Calu3 (cell line): ENCODE results near the gene OR2AE1. TPM values are rescaled to one million over a fixed set of nuclear protein-coding genes. Genes with fewer than 3 reads are reported as not detected.

Experiments
- BruUV-seq: library from RNA; stranded (reverse); fragments of 400-500 nt; replicated peaks from 2 replicates; lab custom pipeline; 2021; lab: Mats Ljungman, UMichigan
- CTCF ChIA-PET: fragments of 300-600 bp; sonication (Branson Sonifier 250); formaldehyde crosslinking; loops from one replicate; lab custom pipeline; 2022; ENCODE audit warnings: antibody characterized with exemption; lab: Charles Lee
- DNase-seq: peaks from one replicate; pipeline ENCODE4 v3.0.0; 2022
- H3K27ac Mint-ChIP-seq: one replicate; pipeline ENCODE4 v1.8.0; 2022; ENCODE audit warnings: mixed read lengths; ENCODE audit not compliant: unreplicated experiment
- H3K27me3 Mint-ChIP-seq: one replicate; pipeline ENCODE4 v1.8.0; 2022; ENCODE audit warnings: mixed read lengths; ENCODE audit not compliant: unreplicated experiment
- H3K36me3 Mint-ChIP-seq: one replicate; pipeline ENCODE4 v1.8.0; 2022; ENCODE audit warnings: mild to moderate bottlenecking, moderate library complexity, mixed read lengths; ENCODE audit not compliant: insufficient read depth, unreplicated experiment
- H3K4me1 Mint-ChIP-seq: one replicate; pipeline ENCODE4 v1.8.0; 2022; ENCODE audit warnings: mild to moderate bottlenecking, low read depth, mixed read lengths; ENCODE audit not compliant: unreplicated experiment
- H3K4me3 Mint-ChIP-seq: one replicate; pipeline ENCODE4 v1.8.0; 2022; ENCODE audit warnings: mild to moderate bottlenecking, low read depth, moderate library complexity, mixed read lengths; ENCODE audit not compliant: unreplicated experiment
- H3K9me3 Mint-ChIP-seq: one replicate; pipeline ENCODE4 v1.8.0; 2022; ENCODE audit warnings: low read depth, mixed read lengths; ENCODE audit not compliant: unreplicated experiment
- intact Hi-C: fragments of 100-400 bp; cut with micrococcal nuclease; formaldehyde crosslinking; loops from one replicate; pipeline ENCODE4 v1.10.0; 2022; ENCODE audit not compliant: unreplicated experiment
- total RNA-seq: library from RNA; stranded (reverse); gene quantifications from 2 replicates; pipeline ENCODE4 v1.2.3, GENCODE V29; 2022
- TF ChIP-seq, protein P1 (sequence below): fragments of 200-600 bp; IDR thresholded peaks from one replicate; pipeline ENCODE4 v1.8.0; 2022; ENCODE audit warnings: antibody characterized with exemption; ENCODE audit not compliant: unreplicated experiment

OR2AE1 gene
- total RNA-seq, 1 experiment from 2014 or later: not detected

DNA sequence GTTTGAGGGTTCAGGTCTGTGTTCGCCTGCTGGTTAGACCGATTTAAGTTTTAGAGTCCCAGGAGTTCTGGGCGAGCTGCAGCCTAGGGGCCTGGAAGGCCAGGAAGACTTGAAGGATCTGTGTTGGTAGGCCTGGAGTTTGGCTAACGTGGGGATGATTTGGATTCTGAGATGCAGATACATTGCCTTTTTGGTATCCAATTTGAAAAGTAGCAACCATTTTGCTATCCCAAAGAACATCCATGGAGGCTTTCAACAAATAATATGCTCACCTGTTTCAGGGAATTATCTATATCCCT is 42.9 kb upstream of the OR2AE1 start:
- peaks cover 17% of the 10 kb centered on the region for H3K4me1 Mint-ChIP-seq
- peak overlapping the region; percentile 85 for H3K4me3 Mint-ChIP-seq
- TSS peak; percentile 82 for BruUV-seq
- CTCF ChIA-PET: interaction anchor here (1.3 to 1.4 kb wide), 2 partner anchors 10 to 74 kb away, joined by 3 to 5 read pairs; partner anchors contain the start of gene GJC3
- H3K9me3 Mint-ChIP-seq: no peaks in the 10 kb centered on the region
- peaks cover 20% of the 10 kb centered on the region for H3K36me3 Mint-ChIP-seq
- no peaks in the 10 kb centered on the region for H3K27me3 Mint-ChIP-seq
- TF ChIP-seq, protein P1, sequence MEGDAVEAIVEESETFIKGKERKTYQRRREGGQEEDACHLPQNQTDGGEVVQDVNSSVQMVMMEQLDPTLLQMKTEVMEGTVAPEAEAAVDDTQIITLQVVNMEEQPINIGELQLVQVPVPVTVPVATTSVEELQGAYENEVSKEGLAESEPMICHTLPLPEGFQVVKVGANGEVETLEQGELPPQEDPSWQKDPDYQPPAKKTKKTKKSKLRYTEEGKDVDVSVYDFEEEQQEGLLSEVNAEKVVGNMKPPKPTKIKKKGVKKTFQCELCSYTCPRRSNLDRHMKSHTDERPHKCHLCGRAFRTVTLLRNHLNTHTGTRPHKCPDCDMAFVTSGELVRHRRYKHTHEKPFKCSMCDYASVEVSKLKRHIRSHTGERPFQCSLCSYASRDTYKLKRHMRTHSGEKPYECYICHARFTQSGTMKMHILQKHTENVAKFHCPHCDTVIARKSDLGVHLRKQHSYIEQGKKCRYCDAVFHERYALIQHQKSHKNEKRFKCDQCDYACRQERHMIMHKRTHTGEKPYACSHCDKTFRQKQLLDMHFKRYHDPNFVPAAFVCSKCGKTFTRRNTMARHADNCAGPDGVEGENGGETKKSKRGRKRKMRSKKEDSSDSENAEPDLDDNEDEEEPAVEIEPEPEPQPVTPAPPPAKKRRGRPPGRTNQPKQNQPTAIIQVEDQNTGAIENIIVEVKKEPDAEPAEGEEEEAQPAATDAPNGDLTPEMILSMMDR: no peak
- H3K27ac Mint-ChIP-seq: peak overlapping the region; percentile 66
- intact Hi-C loops: no loop called here
- DNase-seq: no peak

DNA sequence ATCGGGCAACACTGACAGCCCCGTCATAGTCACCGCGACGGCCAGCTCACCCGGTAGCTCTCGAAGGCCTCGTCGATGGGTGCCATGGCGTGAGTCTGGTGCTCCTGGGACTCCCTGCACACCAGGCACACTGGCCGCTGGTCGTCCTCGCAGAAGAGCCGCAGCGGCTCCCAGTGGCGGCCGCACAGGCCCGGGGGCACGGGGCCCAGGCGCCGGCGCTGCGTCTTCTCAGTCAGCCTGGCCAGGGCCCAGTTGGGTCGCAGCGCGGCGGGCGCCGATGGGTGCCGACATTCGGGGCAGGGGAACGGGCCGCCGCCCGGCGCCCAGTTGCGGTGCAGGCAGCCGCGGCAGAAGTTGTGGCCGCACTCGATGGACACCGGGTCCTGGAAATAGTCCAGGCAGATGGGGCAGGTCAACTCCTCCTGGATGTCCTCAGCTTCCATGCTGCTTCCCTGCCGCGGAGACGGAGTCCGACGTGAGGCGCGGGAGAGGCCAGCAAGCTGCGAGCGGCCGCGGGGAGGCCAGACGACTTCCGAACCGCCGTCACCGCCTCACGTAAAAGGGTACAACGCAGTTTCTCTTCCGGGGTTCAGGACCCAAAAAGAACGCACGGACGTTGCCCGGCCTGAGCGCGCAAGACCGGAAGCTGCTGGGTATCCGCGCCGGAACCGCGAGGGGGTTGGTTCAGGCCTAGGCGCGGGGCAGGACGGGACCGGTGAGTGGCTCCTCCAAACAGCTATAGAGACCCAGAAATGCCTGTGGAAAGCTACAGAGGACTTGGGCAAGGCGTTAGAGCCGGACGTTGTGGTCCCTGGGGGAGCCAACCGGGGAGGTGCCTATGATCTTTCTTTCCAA is 42.4 kb upstream of the OR2AE1 start, which contains the start of gene TRIM4:
Gene TRIM4 (minus strand): TSS at position 572 of the 855 bp plus-strand sequence. CDS start 129 bp downstream, at position 443.
- peaks cover 20% of the 10 kb centered on the region for H3K36me3 Mint-ChIP-seq
- TSS peak; percentile 64 for BruUV-seq
- peak within 1 kb of the TSS; percentile 85 for H3K4me3 Mint-ChIP-seq
- intact Hi-C loops: no loop called here
- peak; percentile 80 for DNase-seq
- TF ChIP-seq, protein P1: no peak
- H3K9me3 Mint-ChIP-seq: no peaks in the 10 kb centered on the region
- no peaks in the 10 kb centered on the region for H3K27me3 Mint-ChIP-seq
- CTCF ChIA-PET: interaction anchor here (0.5 to 1.4 kb wide), 7 partner anchors 10 to 429 kb away, joined by 3 to 5 read pairs (median 3); partner anchors contain the start of gene GJC3
- peak within 1 kb of the TSS; percentile 66 for H3K27ac Mint-ChIP-seq
- peaks cover 17% of the 10 kb centered on the region for H3K4me1 Mint-ChIP-seq

DNA sequence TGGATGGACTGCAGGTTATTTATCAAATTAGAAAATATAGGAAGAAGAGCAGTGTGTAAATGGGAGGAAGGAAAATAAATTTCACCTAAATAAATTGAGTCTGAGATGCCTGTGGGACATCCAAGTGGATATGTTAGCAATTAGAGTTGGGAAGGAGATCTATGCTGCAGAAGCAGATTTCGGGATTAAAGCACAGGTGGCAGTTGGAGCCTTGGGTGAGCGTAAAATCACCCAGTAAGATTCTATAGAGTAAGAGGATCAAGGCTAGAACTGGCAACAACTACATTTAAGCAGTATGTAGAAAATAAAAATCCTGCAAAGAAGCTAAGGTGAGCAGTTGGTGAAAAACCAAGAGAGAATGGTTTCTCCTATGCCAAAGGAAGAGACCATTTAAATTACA is 34.1 kb upstream of the OR2AE1 start:
- Mint-ChIP-seq H3K4me1 (peaks cover 3% of the 10 kb centered on the region), H3K9me3 (no peaks in the 10 kb centered on the region), H3K4me3 (no peak overlapping the region), H3K27me3 (no peaks in the 10 kb centered on the region), H3K27ac (no peak overlapping the region), H3K36me3 (peaks cover 23% of the 10 kb centered on the region)
- no peak for DNase-seq
- CTCF ChIA-PET: no interaction called here
- TF ChIP-seq, protein P1: no peak
- intact Hi-C loops: loop anchor here (5.0 kb wide), 1 partner anchor 141 kb away; no protein-coding TSS in a partner anchor
- BruUV-seq: no TSS peak

DNA sequence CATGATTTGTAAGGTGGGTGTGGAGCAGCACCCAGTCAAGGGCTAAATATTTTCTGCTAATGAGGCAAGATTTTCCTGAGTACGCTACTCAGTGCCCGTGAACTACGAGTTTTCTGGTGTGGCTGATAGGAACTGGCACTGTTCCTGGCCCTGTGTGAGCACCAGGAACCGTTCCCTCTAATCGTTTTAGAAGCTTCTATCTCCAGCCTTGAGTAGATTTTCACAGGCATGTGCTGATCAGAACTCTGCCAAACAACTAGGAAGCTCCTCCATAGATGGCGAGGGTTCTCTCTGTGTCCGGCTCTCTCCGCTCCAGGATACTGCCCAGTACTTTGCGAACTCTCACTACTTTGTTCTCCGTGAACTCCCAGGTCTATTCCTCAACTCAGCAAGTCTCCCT is 24.7 kb upstream of the OR2AE1 start:
- no peak for DNase-seq
- Mint-ChIP-seq H3K36me3 (peaks cover 12% of the 10 kb centered on the region), H3K4me1 (no peaks in the 10 kb centered on the region), H3K27ac (no peak overlapping the region), H3K9me3 (no peaks in the 10 kb centered on the region), H3K27me3 (no peaks in the 10 kb centered on the region), H3K4me3 (no peak overlapping the region)
- CTCF ChIA-PET: no interaction called here
- BruUV-seq: no TSS peak
- TF ChIP-seq, protein P1: no peak
- intact Hi-C loops: no loop called here
